ENCODE measurements around the gene WDR64. TPM values are rescaled to one million over a fixed set of nuclear protein-coding genes. Genes with fewer than 3 reads are reported as not detected.

WDR64 gene
- total and polyA plus RNA-seq, 2 of the 4 experiments (the other 2 are of a cell fraction) = not detected

DNA sequence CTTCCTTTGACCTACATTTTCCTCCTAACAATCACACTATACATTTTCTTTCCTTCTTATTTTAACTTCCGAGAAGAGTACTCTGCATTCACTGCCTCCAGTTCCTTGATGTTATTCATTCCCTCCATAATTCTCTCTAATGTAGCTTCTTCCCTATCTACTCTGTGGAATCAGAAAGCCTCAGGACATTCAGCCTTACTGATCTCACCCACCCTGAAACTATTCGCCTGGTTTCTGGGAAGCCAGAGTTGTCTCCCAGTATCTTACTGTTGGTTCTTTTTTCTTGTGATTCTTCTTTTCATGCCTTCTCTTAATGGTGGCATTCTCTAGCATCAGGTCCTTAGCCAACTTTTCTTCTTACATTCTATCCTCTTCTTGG is 45.5 kb downstream of the WDR64 start:
- no peak overlapping the region for H3K27ac ChIP-seq (ENCODE audit: insufficient read depth, low read length)
- H2AFZ ChIP-seq (replicated peaks; ENCODE audit: low read length, poor library complexity) = no peak overlapping the region
- H2BK120ac ChIP-seq (ENCODE audit: low read depth, low read length) = no peak overlapping the region
- H3K4me2 ChIP-seq (ENCODE audit: low read depth, low read length) = no peak overlapping the region
- no peak overlapping the region for H3K14ac ChIP-seq (replicated peaks; ENCODE audit: low read depth, low read length)
- no peak for TF ChIP-seq NFE2L2 (IDR thresholded peaks at IDR 0.05; ENCODE audit: low read depth, low read length)
- TF ChIP-seq CHD1 (IDR thresholded peaks at IDR 0.05; ENCODE audit: low read depth, low read length) = no peak
- TF ChIP-seq POLR2A (IDR thresholded peaks at IDR 0.05; ENCODE audit: low read depth, low read length) = no peak
- no peak for TF ChIP-seq CEBPB (IDR thresholded peaks at IDR 0.05; ENCODE audit: low read depth, low read length)
- no peak for TF ChIP-seq MAFK (IDR thresholded peaks at IDR 0.05; ENCODE audit: low read depth, low read length)
- TF ChIP-seq, protein P1, sequence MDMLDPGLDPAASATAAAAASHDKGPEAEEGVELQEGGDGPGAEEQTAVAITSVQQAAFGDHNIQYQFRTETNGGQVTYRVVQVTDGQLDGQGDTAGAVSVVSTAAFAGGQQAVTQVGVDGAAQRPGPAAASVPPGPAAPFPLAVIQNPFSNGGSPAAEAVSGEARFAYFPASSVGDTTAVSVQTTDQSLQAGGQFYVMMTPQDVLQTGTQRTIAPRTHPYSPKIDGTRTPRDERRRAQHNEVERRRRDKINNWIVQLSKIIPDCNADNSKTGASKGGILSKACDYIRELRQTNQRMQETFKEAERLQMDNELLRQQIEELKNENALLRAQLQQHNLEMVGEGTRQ (IDR thresholded peaks at IDR 0.05; ENCODE audit: low read depth, low read length) = no peak
- TF ChIP-seq, protein P2, sequence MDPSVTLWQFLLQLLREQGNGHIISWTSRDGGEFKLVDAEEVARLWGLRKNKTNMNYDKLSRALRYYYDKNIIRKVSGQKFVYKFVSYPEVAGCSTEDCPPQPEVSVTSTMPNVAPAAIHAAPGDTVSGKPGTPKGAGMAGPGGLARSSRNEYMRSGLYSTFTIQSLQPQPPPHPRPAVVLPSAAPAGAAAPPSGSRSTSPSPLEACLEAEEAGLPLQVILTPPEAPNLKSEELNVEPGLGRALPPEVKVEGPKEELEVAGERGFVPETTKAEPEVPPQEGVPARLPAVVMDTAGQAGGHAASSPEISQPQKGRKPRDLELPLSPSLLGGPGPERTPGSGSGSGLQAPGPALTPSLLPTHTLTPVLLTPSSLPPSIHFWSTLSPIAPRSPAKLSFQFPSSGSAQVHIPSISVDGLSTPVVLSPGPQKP (IDR thresholded peaks at IDR 0.05; ENCODE audit: borderline replicate concordance, low read depth, low read length) = no peak
- no peak for TF ChIP-seq FOS (IDR thresholded peaks at IDR 0.05; ENCODE audit: low read depth, low read length)
- TF ChIP-seq BHLHE40 (IDR thresholded peaks at IDR 0.05; ENCODE audit: low read depth, low read length) = no peak
- no peak for TF ChIP-seq MXI1 (IDR thresholded peaks at IDR 0.05; ENCODE audit: borderline replicate concordance, low read depth, low read length)
- TF ChIP-seq RAD21 (IDR thresholded peaks at IDR 0.05; ENCODE audit: low read length) = no peak
- no peak for TF ChIP-seq MAZ (IDR thresholded peaks at IDR 0.05; ENCODE audit: borderline replicate concordance, low read depth, low read length)
- no peak for TF ChIP-seq RCOR1 (IDR thresholded peaks at IDR 0.05; ENCODE audit: insufficient replicate concordance, low read length)
- TF ChIP-seq SMC3 (IDR thresholded peaks at IDR 0.05; ENCODE audit: low read depth, low read length) = no peak
- TF ChIP-seq RFX5 (IDR thresholded peaks at IDR 0.05; ENCODE audit: low read depth, low read length) = no peak
- dilution Hi-C loops (cut with HindIII; ENCODE audit: low sequenced_read_pairs, unreplicated experiment) = no loop called here
- H3K36me3 ChIP-seq (ENCODE audit: control insufficient read depth, insufficient read depth, low read length) = no peaks in the 10 kb centered on the region
- no peaks in the 10 kb centered on the region for H4K20me1 ChIP-seq (ENCODE audit: insufficient read depth, low read length)
- DNase-seq (no peak), ATAC-seq (ENCODE audit: low read depth) (no peak)
- intact Hi-C loops (cut with micrococcal nuclease) = no loop called here
- H3K79me1 ChIP-seq (ENCODE audit: low read depth in 1 of 2, low read length in 2 of 2) = no peaks in the 10 kb centered on the region
- H4K91ac ChIP-seq (ENCODE audit: insufficient read depth, low read depth, low read length) = no peak overlapping the region
- H3K27me3 ChIP-seq (ENCODE audit: control insufficient read depth, insufficient read depth, low read length) = no peaks in the 10 kb centered on the region; the same call in 1 of the 2 replicates
- in situ Hi-C loops (cut with MboI; ENCODE audit: low sequenced_read_pairs) = no loop called here
- no peak overlapping the region for H2BK20ac ChIP-seq (ENCODE audit: low read depth, low read length)
- H3K4ac ChIP-seq (ENCODE audit: low read depth, low read length) = no peak overlapping the region
- CTCF ChIA-PET = interaction anchor here (0.6 kb wide), 1 partner anchor 1150 kb away, joined by 3 read pairs; no protein-coding TSS in a partner anchor
- H2AK9ac ChIP-seq (replicated peaks; ENCODE audit: low read depth, low read length, poor library complexity) = no peak overlapping the region
- no peak overlapping the region for H4K8ac ChIP-seq (ENCODE audit: low read depth in 2 of 2, low read length in 2 of 2)
- no peak overlapping the region for H2BK15ac ChIP-seq (ENCODE audit: low read depth, low read length)
- no peaks in the 10 kb centered on the region for H3K9me3 ChIP-seq (ENCODE audit: control insufficient read depth, insufficient read depth, low read length)
- no peak overlapping the region for H3K56ac ChIP-seq (ENCODE audit: extremely low read depth, insufficient read depth, low read length)
- H3K4me1 ChIP-seq (ENCODE audit: control insufficient read depth, insufficient read depth, low read length) = no peaks in the 10 kb centered on the region
- no peak overlapping the region for H3K4me3 ChIP-seq (ENCODE audit: insufficient read depth, low read depth, low read length)
- no peak overlapping the region for H4K5ac ChIP-seq (ENCODE audit: low read depth, low read length)
- H3K18ac ChIP-seq (ENCODE audit: low read depth, low read length) = no peak overlapping the region
- no peak overlapping the region for H3K9ac ChIP-seq (ENCODE audit: low read depth, low read length)
- 67 to 100% methylated on average over 1 of the region's 2 CpGs for WGBS, 2 experiments (ENCODE audit: extremely low coverage in 2 of 2, insufficient read length in 1 of 2)
- no TSS peak for BruUV-seq (replicated peaks)
- no peak overlapping the region for H3K23ac ChIP-seq (ENCODE audit: low read depth, low read length)
- no peak overlapping the region for H2BK5ac ChIP-seq (ENCODE audit: low read depth, low read length, poor library complexity, severe bottlenecking)
- POLR2A ChIA-PET (ENCODE audit: unreplicated experiment) = no interaction called here
- H3K9me1 ChIP-seq (ENCODE audit: insufficient read depth, low read length) = no peaks in the 10 kb centered on the region
- no peak overlapping the region for H2AK5ac ChIP-seq (ENCODE audit: low read depth, low read length)
